K562 (cell line): ENCODE results near the gene SCPEP1. TPM values are rescaled to one million over a fixed set of nuclear protein-coding genes. Genes with fewer than 3 reads are reported as not detected.

Experiments used
- ATAC-seq: fragments of 200-7000 bp; cut with Tn5 transposase; 3 replicates; pipeline ENCODE4 v1.9.1; 2020; ENCODE audit warnings: moderate library complexity
- BruUV-seq: library from RNA; stranded (reverse); fragments of 400-500 nt; replicated peaks from 2 replicates; lab custom pipeline; 2021; lab: Mats Ljungman, UMichigan
- CTCF ChIA-PET: fragments of 300-600 bp; formaldehyde crosslinking; extraction: SDS; loops from one replicate; lab custom pipeline; 2021; ENCODE audit warnings: low intra/inter-chr PET ratio; lab: Yijun Ruan, JAX
- POLR2A ChIA-PET: fragments of 300-600, 350-650 bp; sonication (Branson Sonifier 250); formaldehyde crosslinking; extraction: SDS; loops from one replicate; lab custom pipeline; 2021; ENCODE audit warnings: antibody characterized with exemption, inconsistent platforms; lab: Yijun Ruan, JAX
- DNase-seq, 4 experiments: peaks; one replicate each; pipeline versions ENCODE4 v3.0.0 to v3.0.0-alpha.2; 2011 to 2018; ENCODE audit warnings: low spot score in 3 of 4, mixed read lengths in 3 of 4; ENCODE audit errors: extremely low read depth in 1 of 4
- FAIRE-seq: peaks from 2 replicates; lab custom pipeline; 2011; peaks lifted over from hg19 to GRCh38; lab: Jason Lieb, UNC
- H2AFZ ChIP-seq: 2 replicates; pipeline ENCODE4 v1.6.0; 2011; ENCODE audit warnings: low read depth, low read length, control low read depth, inconsistent platforms
- H3K27ac ChIP-seq: fragments of 200-600 bp; 3 replicates; pipeline ENCODE4 v1.8.0; 2011; ENCODE audit warnings: low read depth, mild to moderate bottlenecking, control low read depth, inconsistent platforms, low read length, moderate library complexity, mixed read lengths; ENCODE audit errors: extremely low read depth
- H3K27me3 ChIP-seq, 2 experiments: fragments of 300-600 bp in 1 of 2; 2 replicates in 1 of 2; 3 replicates in 1 of 2; pipeline versions ENCODE4 v1.6.0 to v1.8.0; 2011; ENCODE audit warnings: inconsistent platforms in 2 of 2, low read length in 2 of 2, mild to moderate bottlenecking in 1 of 2, mixed read lengths in 1 of 2, moderate library complexity in 1 of 2; ENCODE audit not compliant: control insufficient read depth in 2 of 2, insufficient read depth in 2 of 2
- H3K36me3 ChIP-seq: fragments of 300-600 bp; 3 replicates; pipeline ENCODE4 v1.8.0; 2011; ENCODE audit warnings: mild to moderate bottlenecking, low read length, inconsistent platforms; ENCODE audit not compliant: control insufficient read depth, insufficient read depth
- H3K4me1 ChIP-seq, 2 experiments: fragments of 200-600 bp in 1 of 2; replicated peaks in 1 of 2; 2 replicates in 1 of 2; 3 replicates in 1 of 2; pipeline versions ENCODE4 v1.5.1 to v1.8.0; 2011; ENCODE audit warnings: inconsistent platforms in 2 of 2, low read length in 2 of 2, mild to moderate bottlenecking in 1 of 2, mixed read lengths in 1 of 2, moderate library complexity in 1 of 2; ENCODE audit not compliant: control insufficient read depth in 2 of 2, insufficient read depth in 2 of 2
- H3K4me2 ChIP-seq: 2 replicates; pipeline ENCODE4 v1.6.1; 2011; ENCODE audit warnings: low read length, control low read depth, inconsistent platforms, mixed read lengths; ENCODE audit not compliant: insufficient read depth
- H3K4me3 ChIP-seq: fragments of 200-600 bp; sonication (generic), shearing (Covaris generic); 2 replicates; pipeline ENCODE4 v1.5.1; 2016; ENCODE audit warnings: control low read depth, inconsistent platforms
- H3K79me2 ChIP-seq: fragments of 200-600 bp; 3 replicates; pipeline ENCODE4 v1.8.0; 2011; ENCODE audit warnings: low read length, inconsistent platforms; ENCODE audit not compliant: control insufficient read depth, insufficient read depth
- H3K9ac ChIP-seq, 2 experiments: 2 replicates each; pipeline versions ENCODE4 v1.6.0 to v1.6.1; 2011; ENCODE audit warnings: low read depth in 2 of 2, low read length in 2 of 2, control low read depth in 1 of 2, inconsistent platforms in 1 of 2, mild to moderate bottlenecking in 1 of 2, mixed read lengths in 1 of 2; ENCODE audit not compliant: insufficient read depth in 1 of 2
- H3K9me1 ChIP-seq: one replicate; pipeline ENCODE4 v1.6.0; 2011; ENCODE audit warnings: inconsistent platforms, mild to moderate bottlenecking, low read length, moderate library complexity; ENCODE audit not compliant: control insufficient read depth, insufficient read depth
- H3K9me3 ChIP-seq: replicated peaks from 2 replicates; pipeline ENCODE4 v1.5.1; 2011; ENCODE audit warnings: low read depth, low read length, inconsistent platforms; ENCODE audit not compliant: control insufficient read depth, insufficient read depth
- H4K20me1 ChIP-seq: replicated peaks from 2 replicates; pipeline ENCODE4 v1.6.1; 2011; ENCODE audit warnings: low read length, inconsistent platforms, mixed read lengths; ENCODE audit not compliant: control insufficient read depth, insufficient read depth
- ADNP ChIP-seq: fragments of 200-800 bp; sonication (Bioruptor generic); IDR thresholded peaks from 2 replicates; pipeline ENCODE4 v1.6.1; 2016; ENCODE audit warnings: missing genetic modification characterization, missing compliant biosample characterization
- ARID2 ChIP-seq: fragments of 450-650 bp; IDR thresholded peaks from 2 replicates; pipeline ENCODE4 v1.6.1; 2017; ENCODE audit warnings: antibody characterized with exemption, mild to moderate bottlenecking
- CBX1 ChIP-seq: sonication (generic); IDR thresholded peaks from 2 replicates; pipeline ENCODE4 v1.6.1; 2016; ENCODE audit warnings: antibody characterized with exemption, low read depth, mild to moderate bottlenecking
- CC2D1A ChIP-seq: fragments of 450-650 bp; IDR thresholded peaks from 2 replicates; pipeline ENCODE4 v1.6.1; 2017; ENCODE audit warnings: mild to moderate bottlenecking
- E2F5 ChIP-seq: sonication (generic); formaldehyde crosslinking; IDR thresholded peaks from 2 replicates; pipeline ENCODE4 v1.8.0; 2022; ENCODE audit warnings: mild to moderate bottlenecking, missing genetic modification reagents
- ELF1 ChIP-seq: fragments of 200-800 bp; sonication (Bioruptor generic); IDR thresholded peaks from 2 replicates; pipeline ENCODE4 v1.6.1; 2016; ENCODE audit warnings: missing genetic modification characterization, missing compliant biosample characterization
- ELK1 ChIP-seq: sonication (generic); formaldehyde crosslinking; IDR thresholded peaks from 2 replicates; pipeline ENCODE4 v1.8.1; 2022; ENCODE audit warnings: missing genetic modification reagents
- FIP1L1 ChIP-seq: fragments of 200-400 bp; formaldehyde crosslinking; IDR thresholded peaks from 2 replicates; pipeline ENCODE4 v1.6.1; 2018; ENCODE audit warnings: mild to moderate bottlenecking, low read depth, low read length; ENCODE audit not compliant: poor library complexity, severe bottlenecking
- POLR2G ChIP-seq: fragments of 200-400 bp; formaldehyde crosslinking; IDR thresholded peaks from 2 replicates; pipeline ENCODE4 v1.6.1; 2017; ENCODE audit warnings: low read depth, mild to moderate bottlenecking, antibody characterized with exemption, low read length, moderate library complexity
- RAD21 ChIP-seq, 2 experiments: fragments of 250-450 bp in 1 of 2; fragments of 450-650 bp in 1 of 2; sonication (Bioruptor Pico) in 1 of 2; formaldehyde crosslinking in 1 of 2; IDR thresholded peaks in 1 of 2; conservative IDR thresholded peaks in 1 of 2; 2 replicates each; pipeline versions ENCODE4 v1.4.0 to v1.8.0; 2020 to 2022; ENCODE audit warnings: mild to moderate bottlenecking in 2 of 2, moderate library complexity in 1 of 2
- RB1 ChIP-seq: fragments of 450-650 bp; IDR thresholded peaks from 2 replicates; pipeline ENCODE4 v1.6.1; 2017; ENCODE audit warnings: low read depth, mild to moderate bottlenecking
- SMC3 ChIP-seq: conservative IDR thresholded peaks from 2 replicates; pipeline ENCODE4 v1.6.1; 2011; ENCODE audit warnings: low read depth, low read length, improper control_type of control experiment; ENCODE audit not compliant: insufficient read depth
- TAF7 ChIP-seq: fragments of 450-650 bp; IDR thresholded peaks from 2 replicates; pipeline ENCODE4 v1.6.1; 2016; ENCODE audit warnings: missing genetic modification characterization, missing compliant biosample characterization
- ZBTB8A ChIP-seq: fragments of 450-650 bp; IDR thresholded peaks from 2 replicates; pipeline ENCODE4 v1.6.1; 2018; ENCODE audit warnings: mild to moderate bottlenecking, moderate library complexity; ENCODE audit not compliant: partially characterized antibody
- ZMIZ1 ChIP-seq, 2 experiments: fragments of 150-350 bp in 1 of 2; IDR thresholded peaks; 2 replicates each; pipeline ENCODE4 v1.6.1; 2012 to 2016; ENCODE audit warnings: low read depth in 2 of 2, low read length in 2 of 2, mild to moderate bottlenecking in 1 of 2, moderate library complexity in 1 of 2
- ZNF143 ChIP-seq: sonication (generic); formaldehyde crosslinking; IDR thresholded peaks from 2 replicates; pipeline ENCODE4 v1.9.0; 2022; ENCODE audit warnings: mild to moderate bottlenecking, missing genetic modification reagents
- ZNF274 ChIP-seq: IDR thresholded peaks from 2 replicates; pipeline ENCODE4 v1.6.1; 2011; ENCODE audit warnings: low read depth, mild to moderate bottlenecking, low read length, moderate library complexity, borderline replicate concordance
- WGBS: fragments of 100-300 bp; shearing (Covaris generic); methylation state at CpG from one replicate; pipeline ENCODE4 v1.1.6; 2016; ENCODE audit warnings: low coverage, mixed read lengths; ENCODE audit not compliant: insufficient coverage; ENCODE audit errors: missing lambda C conversion rate; 5-methylcytosine and 5-hydroxymethylcytosine counted together
- in situ Hi-C: fragments of 300-500 bp; cut with MboI; formaldehyde crosslinking; loops from 4 replicates; pipeline ENCODE4 v1.15.0; 2018; ENCODE audit warnings: inconsistent platforms, mixed read lengths
- intact Hi-C: fragments of 100-400 bp; cut with micrococcal nuclease; formaldehyde crosslinking; loops from 2 replicates; pipeline ENCODE4 v1.14.2; 2022
- polyA plus RNA-seq, 8 experiments: library from polyadenylated mRNA; depleted of rRNA in 4 of 8; stranded (reverse) in 5 of 8; unstranded in 3 of 8; fragments of >200 nt; fragmentation: Nextera tagmentation in 2 of 8; fragmentation: Illumina TruSeq in 1 of 8; extraction: Ambion mirVana in 2 of 8; extraction: Trizol in 1 of 8; gene quantifications; 2 replicates each; pipeline versions ENCODE4 v1.2.1 to v1.2.3, GENCODE V29; 2011 to 2014; ENCODE audit warnings: inconsistent platforms in 1 of 8, missing spikeins in 1 of 8
- total RNA-seq, 7 experiments: library from RNA; depleted of rRNA in 6 of 7; stranded (reverse); fragments of >200 nt in 6 of 7; fragmentation: Illumina TruSeq in 2 of 7; extraction: Trizol in 2 of 7; gene quantifications; 2 replicates each; pipeline versions ENCODE4 v1.2.1 to v1.2.3, GENCODE V29; 2011 to 2021; ENCODE audit warnings: low replicate concordance in 1 of 7

Gene SCPEP1
- total and polyA plus RNA-seq, 9 of the 15 experiments (the other 6 are each of a cell fraction or from before 2014, with no cell fraction given) = 5.1 to 14.8 (median 7.2) TPM

- Histone ChIP-seq H3K27me3 (no peaks in the 10 kb centered on the region), H3K4me1 (peaks cover 8% of the 10 kb centered on the region in 2 experiments; a peak in 3 of 5 replicates), H3K36me3 (peaks cover 77% of the 10 kb centered on the region), H3K4me3 (no peak overlapping the region), H3K9me3 (no peaks in the 10 kb centered on the region), H3K9me1 (no peaks in the 10 kb centered on the region), H4K20me1 (no peaks in the 10 kb centered on the region), H3K9ac (no peak overlapping the region), H3K79me2 (no peaks in the 10 kb centered on the region), H3K27ac (no peak overlapping the region), H3K4me2 (no peak overlapping the region), H2AFZ (no peak overlapping the region)
- WGBS = 41% methylated on average over 11 of the region's 11 CpGs
- in situ Hi-C loops = loop anchor here (5.0 kb wide), 1 partner anchor 123 kb away; no protein-coding TSS in a partner anchor
- ATAC-seq = peak; percentile 93
- BruUV-seq = no TSS peak
- FAIRE-seq = peak; percentile 82
- intact Hi-C loops = loop anchor here (1.0 to 10.0 kb wide), 5 partner anchors 30 to 445 kb away; partner anchors contain the start of gene NOG
- CTCF ChIA-PET = interaction anchor here (0.9 to 2.7 kb wide), 5 partner anchors 27 to 348 kb away, joined by 3 to 27 read pairs (median 6); no protein-coding TSS in a partner anchor
- POLR2A ChIA-PET = no interaction called here
- peak; percentile 42 to 71 (median 53) for DNase-seq
- TF ChIP-seq ZMIZ1 (IDR thresholded peaks at IDR 0.05; ENCODE audit: low read depth in 2 of 2, low read length in 2 of 2) (no peak), SMC3 (peak; percentile 72), E2F5 (CRISPR knock-in tag) (no peak), ZNF274 (no peak), ZNF143 (CRISPR knock-in tag) (no peak), ZBTB8A (no peak), ADNP (tag) (peak; percentile 42; the same call in 1 of the 2 replicates), ARID2 (peak; percentile 28; the same call in 1 of the 2 replicates), ELF1 (tag) (no peak), RAD21 (CRISPR knock-in tag; conservative IDR thresholded peaks at IDR 0.05 in 1 of 2, IDR thresholded peaks at IDR 0.05 in 1 of 2) (peak; percentile 89 to 92), TAF7 (no peak), FIP1L1 (no peak), CBX1 (no peak), ELK1 (no peak), RB1 (0 out of 2 replicates have a peak, but pooled peaks have one; percentile 47), POLR2G (no peak), CC2D1A (0 out of 2 replicates have a peak, but pooled peaks have one; percentile 27)
Observed at GRCh38 chr17:56939869-56940484, 38.0 kb upstream of the SCPEP1 start.
